Hepatic stellate cell (primary cell): ENCODE data around the gene POGK.
"Not testable (repeated sequence)": the region's sequence is repeated elsewhere in the genome, so short reads cannot be mapped to it uniquely, and the experiment has no call there.

ENCODE experiments used
- DNase-seq: peaks from one replicate; pipeline ENCODE4 v3.0.0; 2011; ENCODE audit warnings: low spot score

The POGK gene, protein sequence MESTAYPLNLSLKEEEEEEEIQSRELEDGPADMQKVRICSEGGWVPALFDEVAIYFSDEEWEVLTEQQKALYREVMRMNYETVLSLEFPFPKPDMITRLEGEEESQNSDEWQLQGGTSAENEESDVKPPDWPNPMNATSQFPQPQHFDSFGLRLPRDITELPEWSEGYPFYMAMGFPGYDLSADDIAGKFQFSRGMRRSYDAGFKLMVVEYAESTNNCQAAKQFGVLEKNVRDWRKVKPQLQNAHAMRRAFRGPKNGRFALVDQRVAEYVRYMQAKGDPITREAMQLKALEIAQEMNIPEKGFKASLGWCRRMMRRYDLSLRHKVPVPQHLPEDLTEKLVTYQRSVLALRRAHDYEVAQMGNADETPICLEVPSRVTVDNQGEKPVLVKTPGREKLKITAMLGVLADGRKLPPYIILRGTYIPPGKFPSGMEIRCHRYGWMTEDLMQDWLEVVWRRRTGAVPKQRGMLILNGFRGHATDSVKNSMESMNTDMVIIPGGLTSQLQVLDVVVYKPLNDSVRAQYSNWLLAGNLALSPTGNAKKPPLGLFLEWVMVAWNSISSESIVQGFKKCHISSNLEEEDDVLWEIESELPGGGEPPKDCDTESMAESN

GRCh38 chr1:166838766-166839599 lies at the start of gene POGK:
TSS of gene POGK (plus strand) at chr1:166839475. CDS start at chr1:166840957, 1,482 bp downstream.
- DNase-seq: peak; percentile 89

DNA sequence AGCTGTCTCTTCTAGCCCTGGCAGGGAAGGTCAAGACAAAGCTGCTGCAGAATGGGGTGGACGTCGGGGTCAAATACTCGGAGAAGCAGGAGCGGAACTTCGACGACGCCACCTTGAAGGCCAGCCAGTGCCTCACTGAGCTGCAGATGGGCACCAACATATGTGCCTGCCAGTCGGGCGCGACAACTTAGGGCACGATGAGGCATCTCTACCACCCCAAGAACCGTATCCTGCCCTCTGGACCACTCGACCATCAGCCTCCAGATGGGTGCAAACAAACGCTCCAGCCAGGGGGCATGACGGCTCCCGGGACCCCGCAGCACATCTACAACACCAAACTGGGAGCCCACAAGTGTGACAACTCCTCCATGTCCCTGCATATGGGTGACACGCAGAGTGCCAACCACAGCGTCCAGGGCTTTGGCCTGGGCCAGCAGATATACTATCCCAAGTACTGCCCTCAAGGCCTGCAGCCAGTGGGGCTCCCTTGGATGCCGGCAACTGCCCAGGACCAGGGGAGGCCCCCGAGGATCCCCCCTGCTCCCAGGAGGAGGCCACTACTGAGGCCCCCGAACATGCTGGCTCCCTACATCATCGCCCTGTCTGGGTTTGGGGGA lies 42.5 kb upstream of the POGK start:
- no peak for DNase-seq

GRCh38 chr1:166808952-166809351 lies 30.3 kb upstream of the POGK start:
- DNase-seq: no peak

- no peak for DNase-seq
Observed at GRCh38 chr1:166811691-166812090, 27.6 kb upstream of the POGK start.

DNA sequence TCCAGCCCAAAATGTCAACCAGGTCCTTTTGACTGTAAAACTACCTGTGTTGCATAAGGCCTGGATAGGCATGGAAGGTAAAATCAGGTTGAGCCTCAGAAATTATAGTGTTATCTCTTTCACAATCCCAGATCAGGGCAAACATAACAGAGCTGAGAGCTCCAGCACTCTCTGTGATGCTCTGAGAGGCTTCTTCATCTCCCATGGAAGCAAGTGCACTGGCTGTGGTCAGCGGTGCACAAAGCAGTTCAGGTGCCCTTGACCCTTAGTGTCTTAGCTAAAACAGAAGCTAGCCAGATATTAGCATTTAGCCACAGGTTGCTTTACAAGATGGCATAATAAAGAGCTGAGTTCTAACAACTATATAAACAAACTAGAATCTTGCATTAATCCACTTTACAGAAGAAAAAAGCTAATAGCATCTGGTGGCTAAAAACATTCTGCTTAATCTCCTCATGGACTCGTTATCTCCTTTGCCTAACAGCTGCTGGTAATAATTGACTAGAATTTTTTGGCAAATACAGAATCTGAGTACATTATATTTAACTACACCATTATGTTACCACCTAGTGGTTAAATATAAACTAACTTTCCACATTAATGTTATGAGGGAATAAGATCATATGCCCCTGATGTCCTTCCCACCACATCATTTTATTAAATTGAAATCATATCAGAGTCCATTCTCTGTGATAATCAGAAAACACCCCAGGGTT lies 25.6 kb upstream of the POGK start:
- no peak for DNase-seq

DNA sequence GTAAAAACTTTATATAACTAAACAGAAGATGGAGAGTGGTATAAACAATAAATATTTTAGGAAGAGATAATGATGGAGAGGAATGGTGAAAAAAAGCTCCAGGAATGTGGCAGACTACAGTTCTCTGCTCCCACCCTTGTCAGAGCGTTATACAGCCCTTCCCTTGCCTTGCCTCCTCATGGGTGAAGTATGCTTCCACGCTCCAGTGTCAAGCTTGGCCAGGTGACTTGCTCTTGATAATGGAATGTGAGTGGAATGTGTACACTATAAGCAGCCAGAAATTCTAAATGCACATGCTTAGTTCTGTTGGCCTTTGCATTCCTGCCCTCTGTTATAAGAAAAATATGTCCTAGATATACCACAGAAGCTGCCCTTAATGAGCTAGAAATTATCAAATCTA lies 24.7 kb upstream of the POGK start:
- no peak for DNase-seq

DNA sequence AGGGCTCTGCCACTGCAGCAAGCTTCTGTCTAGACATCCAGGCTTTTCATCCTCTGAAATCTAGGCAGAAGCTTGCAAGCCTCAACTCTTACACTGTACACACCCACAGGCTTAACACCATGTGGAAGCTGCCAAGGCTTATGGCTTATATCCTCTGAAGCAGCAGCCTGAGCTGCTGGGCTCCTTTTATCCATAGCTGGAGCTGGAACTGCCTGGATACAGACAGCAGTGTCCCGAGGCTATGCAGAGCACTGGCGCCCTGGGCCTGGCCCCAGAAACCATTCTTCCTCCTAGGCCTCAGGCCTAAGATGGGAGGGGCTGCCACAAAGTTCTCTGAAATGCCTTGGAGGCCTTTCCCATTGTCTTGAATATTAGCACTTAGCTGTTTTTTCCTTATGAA lies 19.3 kb upstream of the POGK start:
- no peak for DNase-seq

DNA sequence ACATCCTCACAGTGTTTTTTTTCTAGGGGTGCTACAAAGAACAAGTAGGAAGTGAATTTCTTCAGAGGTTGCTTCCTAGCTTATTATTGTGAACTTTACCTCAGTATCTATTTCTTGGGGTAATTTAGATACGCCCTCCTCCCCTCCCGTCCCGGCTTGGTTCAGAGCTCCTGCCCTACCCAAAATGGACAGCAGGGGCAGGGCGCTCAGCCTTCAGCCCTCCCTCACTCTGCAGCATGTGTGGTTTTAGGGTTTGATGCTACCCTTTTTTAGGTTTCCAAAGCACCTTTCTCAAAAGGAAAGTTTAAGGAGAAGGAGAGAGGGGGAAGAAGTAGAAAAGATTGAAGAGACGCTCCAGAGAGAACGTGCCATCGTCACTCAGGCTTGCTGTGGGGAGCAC lies 16.9 kb upstream of the POGK start:
- no peak for DNase-seq

DNA sequence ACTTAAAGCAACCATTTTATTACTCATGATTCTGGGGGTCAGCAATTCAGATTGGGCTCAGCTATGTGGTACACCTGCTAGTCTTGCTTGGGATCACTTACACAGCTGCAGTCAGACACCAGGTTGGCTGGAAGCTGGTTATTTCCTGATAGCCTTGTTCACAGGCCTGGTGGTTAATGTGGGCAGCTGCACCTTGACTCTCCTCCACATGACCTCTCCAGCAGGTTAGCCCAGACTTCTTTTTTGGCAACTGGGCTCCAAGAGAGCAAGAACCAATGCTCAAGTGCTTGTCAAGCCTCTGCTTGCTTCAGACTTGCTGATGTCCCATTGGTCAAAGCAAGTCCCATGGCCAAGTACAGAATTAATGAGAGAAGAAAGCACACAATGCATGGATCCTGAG lies 11.8 kb upstream of the POGK start:
- DNase-seq: no peak

GRCh38 chr1:166829762-166830161 lies 9.5 kb upstream of the POGK start:
- not testable (repeated sequence) for DNase-seq

DNA sequence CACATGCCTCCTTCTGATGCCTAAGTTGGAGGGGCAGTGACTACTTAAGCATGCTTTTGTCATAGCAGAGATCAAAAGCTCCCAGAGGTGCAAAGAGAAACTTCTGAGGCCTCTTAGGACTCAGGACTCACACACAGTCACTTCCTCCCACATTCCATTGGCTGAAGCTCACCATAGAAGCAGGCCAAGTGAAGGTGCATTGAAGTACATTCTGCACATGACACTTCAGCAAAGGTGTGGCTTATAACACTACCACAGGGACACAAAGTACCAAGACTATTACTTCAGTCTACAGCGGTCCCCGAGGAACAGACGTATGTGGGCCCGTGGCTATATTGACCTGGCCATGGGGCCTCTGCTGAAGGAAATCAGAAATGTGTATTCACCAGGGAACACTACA lies 2.5 kb upstream of the POGK start:
- DNase-seq: no peak

- DNase-seq: peak; percentile 27
Observed at GRCh38 chr1:166839600-166840308, 479 bp downstream of the POGK start.

DNA sequence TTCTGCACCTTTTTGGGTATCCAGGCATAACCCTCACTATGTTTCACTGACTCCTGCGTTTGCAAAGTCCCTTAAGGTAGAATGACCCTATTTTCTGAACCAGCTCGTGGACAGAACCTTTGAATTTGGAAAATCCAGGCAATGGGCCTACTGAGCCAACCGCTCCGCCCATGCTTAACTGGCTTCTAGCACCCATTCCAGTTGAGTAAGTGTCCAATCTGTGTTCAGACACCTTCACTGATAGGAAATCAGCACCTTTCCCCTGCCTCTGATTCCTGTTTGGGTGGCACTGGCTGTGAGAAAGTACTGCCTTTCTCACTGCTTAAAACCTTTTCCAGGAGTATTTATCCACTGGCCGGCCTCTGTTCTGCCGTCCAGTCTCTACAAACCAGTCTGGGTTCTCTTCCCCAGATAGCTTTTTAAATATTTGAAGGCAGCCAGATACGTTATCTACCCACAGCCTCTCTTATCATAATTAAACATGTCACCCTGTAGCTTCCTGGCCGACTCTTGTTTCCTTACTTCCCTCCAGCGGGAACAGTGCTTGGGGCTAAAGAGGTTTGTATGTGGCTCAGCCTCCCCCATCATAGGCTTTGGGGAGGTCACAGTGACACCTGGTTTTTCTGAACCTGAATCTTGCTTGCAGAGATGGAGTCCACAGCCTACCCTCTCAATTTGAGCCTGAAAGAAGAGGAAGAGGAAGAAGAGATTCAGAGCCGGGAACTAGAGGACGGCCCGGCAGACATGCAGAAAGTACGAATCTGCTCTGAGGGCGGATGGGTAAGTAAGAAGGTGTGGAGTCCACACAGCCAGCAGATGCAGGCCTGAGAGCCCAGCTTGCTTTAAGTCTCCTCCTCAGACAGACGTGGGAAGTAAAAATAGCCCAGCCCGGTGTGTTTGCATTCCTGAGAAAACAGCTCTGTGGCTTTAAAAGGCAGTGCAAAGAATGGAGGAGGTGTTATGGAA lies 1.3 kb downstream of the POGK start:
- DNase-seq: peak; percentile 38

GRCh38 chr1:166843322-166843721 lies 4.0 kb downstream of the POGK start:
- DNase-seq: no peak

GRCh38 chr1:166843769-166844596 lies 4.7 kb downstream of the POGK start:
- DNase-seq: peak; percentile 34

- DNase-seq: no peak
Observed at GRCh38 chr1:166844791-166845190, 5.5 kb downstream of the POGK start.

DNA sequence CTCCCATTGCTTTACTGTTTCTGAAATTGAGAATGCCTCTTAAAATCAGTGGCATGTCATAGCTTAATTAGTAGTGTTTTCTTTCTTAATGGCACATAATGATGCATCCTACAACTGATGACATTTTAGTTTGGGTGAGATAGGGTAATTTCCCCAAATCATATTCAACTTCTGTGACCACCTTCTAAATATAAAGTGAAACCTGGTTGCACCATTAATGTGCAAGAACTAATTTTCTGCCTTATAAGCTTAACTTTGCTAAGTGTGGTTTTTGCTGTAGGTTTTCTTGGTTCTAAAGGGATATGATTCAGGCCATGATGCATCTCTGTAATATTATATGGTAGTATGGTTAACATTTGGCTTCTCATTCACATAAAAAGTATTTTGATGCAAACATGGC lies 8.9 kb downstream of the POGK start:
- no peak for DNase-seq

DNA sequence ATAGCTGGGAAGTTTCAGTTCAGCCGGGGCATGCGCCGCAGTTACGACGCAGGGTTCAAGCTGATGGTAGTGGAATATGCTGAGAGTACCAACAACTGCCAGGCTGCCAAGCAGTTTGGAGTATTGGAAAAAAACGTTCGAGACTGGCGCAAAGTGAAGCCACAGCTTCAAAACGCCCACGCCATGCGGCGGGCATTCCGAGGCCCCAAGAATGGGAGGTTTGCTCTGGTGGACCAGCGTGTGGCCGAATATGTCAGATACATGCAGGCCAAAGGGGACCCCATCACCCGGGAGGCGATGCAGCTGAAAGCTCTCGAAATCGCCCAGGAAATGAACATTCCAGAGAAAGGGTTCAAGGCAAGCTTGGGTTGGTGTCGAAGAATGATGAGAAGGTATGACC lies 9.9 kb downstream of the POGK start:
- DNase-seq: no peak

GRCh38 chr1:166852918-166853317 lies 13.6 kb downstream of the POGK start:
- DNase-seq: no peak
